Measurements from ENCODE around the gene RXRA.

The RXRA gene

GRCh38 chr9:134294153-134295071 is 31.8 kb upstream of the RXRA start:
- DNase-seq (ENCODE audit: extremely low read depth, low read depth), result peak; percentile 7
- TF ChIP-seq CTCF (IDR thresholded peaks at IDR 0.05; ENCODE audit: low read depth, low read length), result no peak

- no peak for TF ChIP-seq CTCF (IDR thresholded peaks at IDR 0.05; ENCODE audit: low read depth, low read length)
- DNase-seq (ENCODE audit: extremely low read depth, low read depth), result no peak
These were observed 31.0 kb upstream of the RXRA start for GRCh38 chr9:134295101-134295745.

GRCh38 chr9:134295746-134296250 is 30.5 kb upstream of the RXRA start:
- no peak for TF ChIP-seq CTCF (IDR thresholded peaks at IDR 0.05; ENCODE audit: low read depth, low read length)
- DNase-seq (ENCODE audit: extremely low read depth, low read depth), result no peak

GRCh38 chr9:134296301-134297082 is 29.8 kb upstream of the RXRA start:
- no peak for TF ChIP-seq CTCF (IDR thresholded peaks at IDR 0.05; ENCODE audit: low read depth, low read length)
- no peak for DNase-seq (ENCODE audit: extremely low read depth, low read depth)

- no peak for TF ChIP-seq CTCF (IDR thresholded peaks at IDR 0.05; ENCODE audit: low read depth, low read length)
- DNase-seq (ENCODE audit: extremely low read depth, low read depth), result no peak
These were observed 29.2 kb upstream of the RXRA start for GRCh38 chr9:134297083-134297410.

GRCh38 chr9:134297576-134297975 is 28.7 kb upstream of the RXRA start:
- TF ChIP-seq CTCF (IDR thresholded peaks at IDR 0.05; ENCODE audit: low read depth, low read length), result no peak
- no peak for DNase-seq (ENCODE audit: extremely low read depth, low read depth)

Data from AG09319 (cell line).